ENCODE data around the gene ONECUT2.
"Not testable (repeated sequence)": the region's sequence is repeated elsewhere in the genome, so short reads cannot be mapped to it uniquely, and the experiment has no call there.

The ONECUT2 gene

DNA sequence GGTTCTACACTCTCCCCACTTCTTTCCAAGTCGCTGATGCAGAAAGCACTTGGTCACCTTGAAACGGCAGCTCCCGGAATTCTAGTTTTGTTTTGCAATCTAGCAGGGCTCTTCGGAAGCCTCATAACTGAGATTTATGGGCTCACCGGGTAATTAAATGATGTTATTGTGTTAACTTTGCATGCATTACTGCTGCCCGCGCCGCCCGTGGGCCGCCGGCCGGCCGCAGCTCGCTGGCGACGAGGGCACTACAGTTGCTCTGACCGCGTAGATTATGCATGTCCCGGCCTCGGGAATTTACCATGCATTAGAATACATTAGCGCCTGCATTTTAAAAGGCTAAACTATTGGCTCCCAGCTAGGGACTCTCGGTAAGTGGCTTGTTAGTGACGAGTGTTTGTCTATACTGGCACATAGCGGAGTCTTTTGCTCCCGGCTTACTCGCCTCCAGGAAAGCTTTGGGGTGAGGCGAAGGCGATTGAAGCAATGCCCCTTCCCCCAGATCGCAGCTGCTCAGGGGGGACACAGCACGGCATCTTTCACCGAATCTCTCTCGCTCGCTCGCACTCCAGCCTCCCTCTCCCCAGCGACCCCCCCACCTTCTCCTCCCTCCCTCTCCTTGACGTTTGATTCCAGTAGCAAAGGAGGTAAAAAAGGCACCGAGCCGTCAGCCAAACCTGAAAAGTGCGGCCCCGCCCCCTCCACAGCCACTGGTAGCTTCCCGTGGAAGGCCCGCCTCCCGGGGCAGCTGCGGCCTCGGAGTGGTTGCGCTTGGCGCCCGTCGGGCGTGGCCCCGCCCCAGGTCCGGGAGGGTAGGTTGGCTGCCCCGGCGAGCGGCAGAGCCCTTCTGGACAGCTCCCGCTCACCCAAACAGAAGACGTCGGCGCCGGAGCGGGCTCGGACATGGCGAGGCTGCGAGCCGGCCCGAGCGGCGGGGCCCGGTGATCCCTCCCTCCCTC, at the start of gene ONECUT2:
Gene ONECUT2 (plus strand): TSS at position 839 of the 959 bp plus-strand sequence. CDS start 343 bp downstream, outside the sequence.
- DNase-seq (ENCODE audit: low read depth, low spot score) = peak; percentile 97

DNA sequence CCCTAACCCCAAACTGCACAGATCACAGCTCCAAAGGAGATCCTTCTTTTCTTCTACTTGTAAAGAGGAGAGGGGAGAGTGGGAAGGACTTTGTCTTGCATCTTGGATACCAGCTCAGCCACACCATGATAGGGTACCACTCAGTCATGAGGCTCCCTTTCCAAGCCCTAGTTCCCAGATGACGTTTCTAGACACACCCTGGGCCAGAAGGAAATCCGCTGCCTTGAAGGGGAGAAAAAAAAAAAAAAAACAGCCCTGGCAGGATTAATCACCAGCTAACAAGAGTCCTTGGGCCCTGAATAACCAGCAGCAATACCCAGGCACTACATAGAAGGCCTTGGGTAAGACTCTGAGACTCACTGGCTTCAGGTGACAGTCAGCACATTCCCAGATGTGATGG, 45.9 kb upstream of the ONECUT2 start:
- DNase-seq (ENCODE audit: low read depth, low spot score) = no peak

DNA sequence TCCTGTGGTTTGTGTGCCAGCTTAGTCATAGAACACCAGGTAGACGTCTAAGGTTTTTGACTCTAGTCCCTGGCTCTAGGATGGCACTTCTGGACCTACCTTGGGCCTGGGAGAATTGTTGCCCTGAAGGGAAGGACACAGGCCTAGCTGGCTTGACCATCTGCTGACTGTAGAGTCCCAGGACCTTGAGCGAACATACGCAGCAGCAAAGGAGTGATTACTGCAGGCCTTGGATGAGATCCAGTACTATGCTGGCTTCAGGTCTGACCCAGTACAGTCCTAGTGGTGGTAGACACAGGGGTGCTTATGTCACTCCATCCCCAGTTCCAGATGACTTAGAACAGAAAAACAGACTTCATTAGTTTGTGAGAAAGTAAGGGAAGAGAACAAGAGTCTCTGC, 45.1 kb upstream of the ONECUT2 start:
- DNase-seq (ENCODE audit: low read depth, low spot score) = no peak

DNA sequence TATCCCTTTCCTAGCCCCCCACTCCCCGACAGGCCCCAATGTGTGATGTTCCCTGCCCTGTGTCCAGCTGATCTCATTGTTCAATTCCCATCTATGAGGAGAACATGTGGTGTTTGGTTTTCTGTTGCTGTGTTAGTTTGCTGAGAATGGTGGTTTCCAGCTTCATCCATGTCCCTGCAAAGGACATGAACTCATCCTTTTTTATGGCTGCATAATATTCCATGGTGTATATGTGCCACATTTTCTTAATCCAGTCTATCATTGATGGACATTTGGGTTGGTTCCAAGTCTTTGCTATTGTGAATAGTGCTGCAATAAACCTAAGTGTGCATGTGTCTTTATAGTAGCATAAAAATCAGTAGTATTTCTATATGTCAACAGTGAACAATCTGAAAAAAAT, 40.4 kb upstream of the ONECUT2 start:
- not testable (repeated sequence) for DNase-seq (ENCODE audit: low read depth, low spot score)

DNA sequence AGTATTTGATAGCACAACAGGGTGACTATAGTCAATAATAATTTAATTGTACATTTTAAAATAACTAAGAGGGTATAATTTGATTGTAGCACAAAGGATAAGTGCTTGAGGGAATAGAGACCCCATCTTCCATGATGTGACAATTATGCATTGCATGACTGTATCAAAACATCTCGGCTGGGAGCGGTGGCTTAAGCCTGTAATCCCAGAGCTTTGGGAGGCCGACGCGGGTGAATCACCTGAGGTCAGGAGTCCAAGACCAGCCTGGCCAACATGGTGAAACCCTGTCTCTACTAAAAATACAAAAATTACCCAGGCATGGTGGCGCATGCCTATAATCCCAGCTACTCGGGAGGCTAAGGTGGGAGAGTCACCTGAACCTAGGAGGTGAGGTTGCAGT, 38.3 kb upstream of the ONECUT2 start:
- DNase-seq (ENCODE audit: low read depth, low spot score) = not testable (repeated sequence)

DNA sequence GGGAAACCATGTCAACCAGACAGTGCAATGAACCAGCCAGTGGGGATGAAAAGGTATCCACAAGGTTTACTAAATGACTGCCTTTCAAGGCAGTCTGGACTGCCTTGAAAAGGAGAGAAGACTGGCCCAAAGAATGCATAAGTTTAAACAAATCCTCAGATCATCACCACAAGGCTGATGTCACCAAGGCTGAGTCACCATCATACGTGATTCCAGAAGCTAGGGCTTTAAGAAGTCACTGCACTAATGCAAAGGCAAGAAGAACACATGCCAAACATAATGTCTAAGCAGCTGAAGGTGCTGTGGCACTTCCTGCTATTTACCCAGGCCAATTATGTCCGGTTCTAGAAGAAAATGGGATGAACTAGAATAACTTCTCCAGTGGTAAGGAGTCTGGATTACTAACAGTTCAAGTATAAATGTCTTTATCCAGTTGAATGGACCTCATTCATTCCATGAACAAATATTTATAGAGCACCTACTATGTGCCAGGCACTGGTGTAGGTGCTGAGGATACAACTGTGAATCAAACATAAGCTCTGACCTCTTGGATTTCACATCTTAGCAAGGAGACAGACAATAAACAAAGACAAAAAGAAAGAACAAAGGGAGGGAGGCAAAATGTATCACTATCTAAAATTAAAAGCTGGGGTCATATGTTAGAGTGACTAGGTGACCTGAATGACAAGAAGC, 37.6 kb upstream of the ONECUT2 start:
- no peak for DNase-seq (ENCODE audit: low read depth, low spot score)

DNA sequence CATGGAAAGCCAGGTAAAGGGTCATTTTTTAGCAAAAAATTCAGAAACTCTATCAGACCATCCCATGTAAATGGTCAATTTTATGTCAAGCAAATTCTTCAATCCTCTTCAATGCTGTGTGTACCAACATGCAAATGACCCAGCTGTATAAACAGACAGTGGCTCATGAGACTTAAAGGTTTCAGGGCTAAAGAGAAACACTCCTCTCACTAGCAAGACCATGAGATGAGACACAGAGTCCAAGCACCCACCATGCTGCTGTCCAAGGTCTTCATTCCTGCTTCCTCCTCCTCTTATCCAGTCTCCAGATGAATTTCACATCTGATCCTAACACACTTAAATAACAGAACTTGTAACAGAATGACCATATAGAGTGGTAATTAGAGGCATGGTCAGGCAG, 30.8 kb upstream of the ONECUT2 start:
- no peak for DNase-seq (ENCODE audit: low read depth, low spot score)

DNA sequence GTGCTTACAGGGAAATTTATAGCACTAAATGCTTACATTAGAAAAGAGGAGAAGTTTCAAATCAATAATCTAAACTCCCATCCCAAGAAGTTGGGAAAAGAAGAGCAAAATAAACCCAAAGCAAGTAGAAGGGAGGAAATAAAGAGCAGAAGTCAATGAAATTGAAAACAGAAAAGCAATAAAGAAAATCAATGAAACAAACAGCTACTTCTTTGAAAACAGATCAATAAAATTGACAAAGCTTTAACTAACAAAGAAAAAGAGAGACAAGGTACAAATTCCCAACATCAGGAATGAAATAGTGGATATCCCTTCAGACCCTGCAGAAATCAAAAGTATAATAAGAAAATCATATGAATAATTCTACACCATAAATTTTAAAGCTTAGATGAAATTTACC, 25.5 kb upstream of the ONECUT2 start:
- no peak for DNase-seq (ENCODE audit: low read depth, low spot score)

DNA sequence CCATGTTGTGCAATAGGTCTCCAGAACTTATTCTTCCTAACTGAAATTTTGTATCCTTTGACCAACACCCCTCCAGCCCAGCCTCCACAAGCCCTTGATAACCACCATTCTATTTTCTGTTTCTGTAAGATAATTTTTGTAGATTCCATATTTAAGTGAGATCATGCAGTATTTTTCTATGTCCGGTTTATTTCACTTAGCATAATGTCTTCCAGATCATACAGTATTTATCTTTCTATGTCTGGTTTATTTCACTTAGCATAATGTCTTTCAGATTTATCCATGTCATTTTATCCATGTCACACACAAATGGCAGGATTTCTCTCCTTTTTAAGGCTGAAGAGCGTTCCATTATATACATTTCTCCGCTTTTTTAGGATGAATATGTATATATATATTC, 24.4 kb upstream of the ONECUT2 start:
- no peak for DNase-seq (ENCODE audit: low read depth, low spot score)

DNA sequence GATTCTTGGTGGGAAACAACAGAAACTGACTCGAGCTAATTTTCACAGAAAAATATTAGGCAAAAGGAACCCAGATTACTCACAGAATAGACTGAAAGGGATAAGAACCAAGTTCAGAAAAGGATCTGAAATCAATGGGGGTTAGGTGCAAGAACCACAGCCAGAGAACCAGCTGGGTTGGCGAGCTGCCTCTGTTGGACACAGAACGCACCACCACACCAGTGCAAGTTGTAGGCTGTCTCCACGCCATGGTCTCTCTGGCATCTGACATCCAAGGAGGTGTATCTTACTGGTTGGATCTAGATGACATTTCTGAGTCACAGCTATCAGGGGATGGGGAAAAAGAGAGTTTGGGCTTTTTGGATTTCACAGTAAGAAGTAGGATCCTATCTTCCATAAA, 18.6 kb upstream of the ONECUT2 start:
- no peak for DNase-seq (ENCODE audit: low read depth, low spot score)

DNA sequence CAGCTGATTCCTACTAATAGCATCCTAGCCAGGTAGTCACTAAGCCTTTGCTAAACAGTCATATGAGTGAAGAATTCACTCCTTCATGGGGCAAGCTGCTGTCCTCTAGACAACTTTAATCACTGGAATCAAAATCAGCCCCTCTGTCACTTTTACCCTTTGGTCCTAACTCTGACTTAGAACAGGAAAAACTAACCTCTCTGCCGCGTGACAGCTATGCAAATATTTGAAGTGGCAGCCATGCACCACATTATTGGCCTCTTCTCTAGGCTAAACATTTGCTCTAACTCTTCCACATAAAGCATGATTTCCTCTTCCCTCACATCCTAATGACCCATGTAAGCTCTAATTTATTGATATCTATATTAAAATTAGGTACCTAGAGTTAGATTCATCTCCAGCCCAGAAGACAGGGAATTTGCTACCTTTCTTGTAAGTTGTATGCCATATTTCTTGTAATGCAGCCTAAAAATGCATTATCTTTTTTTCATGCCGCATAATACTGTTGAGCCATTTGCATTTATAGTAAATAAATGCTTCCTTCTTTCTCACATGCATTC, 12.8 kb upstream of the ONECUT2 start:
- no peak for DNase-seq (ENCODE audit: low read depth, low spot score)

DNA sequence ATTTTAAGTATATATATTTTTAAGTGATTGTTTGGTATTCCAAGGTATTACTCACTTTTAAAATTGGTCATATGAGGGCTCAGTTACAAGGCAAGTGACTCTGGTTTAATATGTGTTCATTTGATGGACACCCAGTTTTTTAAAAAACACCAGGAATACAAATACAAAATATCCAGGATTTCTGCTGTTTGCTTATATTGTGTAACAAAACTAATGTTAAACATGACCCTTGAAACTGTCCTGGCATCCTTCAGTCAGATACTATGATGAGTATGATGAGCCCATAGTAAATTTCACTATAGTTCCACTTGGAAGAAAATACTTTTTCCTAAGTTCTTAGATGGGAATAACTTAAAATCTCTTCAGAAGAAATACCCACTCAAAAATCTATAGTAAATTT, 11.4 kb upstream of the ONECUT2 start:
- DNase-seq (ENCODE audit: low read depth, low spot score) = no peak

DNA sequence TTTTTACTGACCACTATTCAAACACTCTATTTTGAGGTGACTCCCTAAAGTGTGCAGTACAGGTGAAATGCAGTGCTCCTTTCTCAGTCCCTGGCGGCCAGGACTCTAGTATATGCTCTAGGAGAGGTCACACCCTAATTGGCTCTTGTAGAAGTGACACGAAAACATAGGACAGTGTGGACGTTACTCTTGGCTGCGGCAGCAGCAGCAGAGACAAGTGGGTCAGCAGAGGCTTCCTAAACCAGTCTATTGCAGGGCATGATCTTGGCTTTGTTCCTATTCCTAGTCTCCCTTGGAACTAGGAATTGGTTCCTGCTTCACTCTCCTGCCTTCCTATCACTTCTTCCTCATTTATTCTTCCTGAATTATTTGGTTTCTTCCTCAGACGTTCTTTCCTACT, 10.1 kb upstream of the ONECUT2 start:
- DNase-seq (ENCODE audit: low read depth, low spot score) = no peak

DNA sequence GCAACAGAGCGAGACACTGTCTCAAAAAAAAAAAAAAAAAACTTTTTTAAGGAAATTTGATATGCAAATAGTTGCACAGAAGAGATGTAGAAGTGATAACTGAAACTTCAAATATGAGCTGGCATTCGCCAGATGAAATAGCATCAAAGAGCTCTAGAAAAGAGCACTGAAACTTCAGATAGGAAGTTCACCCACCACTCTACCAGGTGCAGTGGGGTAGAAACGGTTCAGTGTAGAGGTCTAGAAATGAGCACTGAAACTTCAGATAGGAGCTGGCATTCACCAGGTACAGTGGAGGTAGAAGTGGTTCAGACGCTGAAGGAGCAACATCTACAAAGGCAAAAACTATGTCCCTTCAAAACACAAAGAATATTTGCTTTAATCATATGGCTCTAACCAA, 9.0 kb upstream of the ONECUT2 start:
- DNase-seq (ENCODE audit: low read depth, low spot score) = no peak

DNA sequence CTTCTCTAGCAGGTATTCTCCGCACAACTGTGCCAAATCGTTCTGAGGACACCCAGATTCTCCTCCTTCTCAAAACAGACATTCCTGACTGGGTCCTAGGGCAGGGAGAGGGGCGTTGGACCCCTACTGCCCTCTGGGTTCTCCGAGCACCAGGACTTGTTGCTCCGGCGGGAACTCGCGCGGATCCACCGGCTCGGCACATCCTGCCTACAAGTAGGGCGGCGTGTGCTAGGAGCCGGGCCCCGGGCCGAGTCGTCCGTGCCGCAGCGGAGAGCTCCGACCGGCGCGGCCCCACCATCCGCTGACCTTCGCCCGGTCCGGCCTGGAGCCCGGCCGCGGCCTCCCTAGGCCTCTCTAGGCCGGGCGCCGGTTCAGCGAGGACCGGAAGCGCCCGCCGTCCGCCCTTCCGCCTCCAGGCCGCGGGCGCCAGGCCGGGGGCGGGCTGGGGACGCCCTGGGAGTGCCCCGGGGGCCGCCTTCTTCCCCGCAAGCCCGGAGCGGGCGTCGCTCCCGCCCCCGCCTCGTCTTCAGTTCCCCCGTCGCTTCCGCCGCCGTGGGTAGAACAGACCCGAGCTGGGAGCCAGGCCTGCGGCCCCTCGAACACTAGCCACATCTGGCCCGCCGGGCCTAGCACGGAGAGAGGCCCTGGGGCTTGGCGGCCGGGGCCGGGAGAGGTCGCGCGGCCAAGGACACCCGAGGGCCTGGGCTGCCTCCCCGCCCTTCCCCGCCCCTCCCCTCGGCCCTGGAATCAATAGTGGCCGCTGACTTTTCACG, 7.6 kb upstream of the ONECUT2 start:
- DNase-seq (ENCODE audit: low read depth, low spot score) = no peak

DNA sequence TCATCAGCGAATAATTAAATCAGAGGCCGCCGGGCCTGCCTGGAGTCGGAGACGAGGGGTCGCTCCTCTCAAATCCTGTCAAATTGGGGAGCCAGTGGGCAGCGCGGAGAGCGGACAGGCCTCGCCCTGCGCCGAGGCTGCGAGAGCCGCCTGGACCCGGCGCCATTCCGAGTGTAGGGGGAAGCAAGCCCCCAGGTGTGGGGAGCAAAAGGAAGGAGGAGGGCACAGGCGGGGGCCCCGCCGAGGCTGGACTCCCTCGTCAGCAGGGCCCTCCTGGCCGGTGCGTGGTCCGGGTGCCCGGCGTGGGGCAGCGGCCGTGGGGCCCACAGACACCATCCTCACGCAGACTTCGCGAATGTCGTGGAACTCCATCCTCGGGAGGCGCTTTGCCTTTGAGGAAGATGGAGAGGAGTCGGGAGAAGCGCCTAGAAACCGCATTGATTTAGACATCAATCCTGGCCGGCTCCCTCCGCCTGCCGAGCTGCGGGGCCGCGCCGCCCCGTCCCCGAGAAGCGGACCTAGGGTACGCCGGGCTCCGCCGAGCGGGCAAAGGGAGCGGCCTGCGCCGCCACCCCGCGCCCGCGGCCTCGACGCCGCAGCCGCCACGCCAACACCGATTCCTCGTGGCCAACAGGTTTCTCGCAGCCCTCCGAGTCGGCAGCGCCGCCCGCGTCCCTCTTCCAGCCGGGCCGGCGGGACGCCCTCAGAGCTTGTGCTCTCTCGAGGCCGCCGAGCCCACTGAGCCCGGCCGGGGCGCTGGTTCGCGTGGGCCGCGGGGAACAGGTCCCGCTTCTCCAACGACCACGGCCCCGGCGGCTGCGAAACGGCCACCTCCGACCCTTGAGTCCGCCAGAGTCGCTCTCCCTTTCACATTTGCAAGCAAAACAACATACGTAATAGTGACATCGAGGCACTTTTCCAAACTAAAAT, 6.7 kb upstream of the ONECUT2 start:
- no peak for DNase-seq (ENCODE audit: low read depth, low spot score)

DNA sequence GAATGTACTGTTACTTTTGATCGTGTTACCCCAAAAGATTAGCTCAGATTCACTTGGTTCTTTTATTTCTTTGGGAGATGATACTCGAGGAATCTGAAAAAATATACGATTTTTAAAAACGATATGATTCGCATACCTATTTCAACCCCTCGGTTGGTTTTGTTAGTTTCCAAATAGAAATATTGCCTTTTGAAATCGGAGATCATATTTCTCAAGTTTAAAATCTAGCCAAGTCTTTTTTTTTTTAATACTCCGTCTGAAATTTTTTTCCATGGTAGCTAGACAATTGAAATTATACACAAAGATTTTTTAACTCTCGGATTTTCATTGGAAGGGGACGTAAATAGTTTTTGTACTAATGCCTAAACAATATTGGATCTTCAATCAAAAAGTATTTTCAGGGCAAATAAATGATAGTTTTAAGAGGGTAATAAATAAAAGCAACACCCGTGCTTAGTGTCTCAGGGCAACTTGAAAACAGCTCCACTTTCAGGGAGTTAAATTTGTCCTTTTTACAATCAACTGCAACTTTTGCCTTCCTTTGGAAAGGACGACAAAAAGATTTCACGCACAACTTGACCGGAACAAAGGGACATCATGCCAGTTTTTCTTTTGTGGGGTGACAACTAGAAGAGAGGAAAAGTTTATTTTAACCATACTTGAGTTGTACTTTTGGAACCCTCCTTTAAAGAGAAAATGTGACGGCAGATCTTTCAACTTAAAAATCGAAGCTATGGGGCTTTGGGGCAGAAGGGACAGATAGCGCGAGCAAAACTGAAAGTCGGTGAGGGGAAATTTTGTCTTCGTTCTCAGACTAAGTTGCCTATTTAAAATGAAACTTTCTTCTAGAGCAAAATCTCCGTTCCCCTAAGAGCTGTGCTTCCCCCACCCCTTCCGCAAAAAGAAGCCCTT, 5.8 kb upstream of the ONECUT2 start:
- no peak for DNase-seq (ENCODE audit: low read depth, low spot score)

DNA sequence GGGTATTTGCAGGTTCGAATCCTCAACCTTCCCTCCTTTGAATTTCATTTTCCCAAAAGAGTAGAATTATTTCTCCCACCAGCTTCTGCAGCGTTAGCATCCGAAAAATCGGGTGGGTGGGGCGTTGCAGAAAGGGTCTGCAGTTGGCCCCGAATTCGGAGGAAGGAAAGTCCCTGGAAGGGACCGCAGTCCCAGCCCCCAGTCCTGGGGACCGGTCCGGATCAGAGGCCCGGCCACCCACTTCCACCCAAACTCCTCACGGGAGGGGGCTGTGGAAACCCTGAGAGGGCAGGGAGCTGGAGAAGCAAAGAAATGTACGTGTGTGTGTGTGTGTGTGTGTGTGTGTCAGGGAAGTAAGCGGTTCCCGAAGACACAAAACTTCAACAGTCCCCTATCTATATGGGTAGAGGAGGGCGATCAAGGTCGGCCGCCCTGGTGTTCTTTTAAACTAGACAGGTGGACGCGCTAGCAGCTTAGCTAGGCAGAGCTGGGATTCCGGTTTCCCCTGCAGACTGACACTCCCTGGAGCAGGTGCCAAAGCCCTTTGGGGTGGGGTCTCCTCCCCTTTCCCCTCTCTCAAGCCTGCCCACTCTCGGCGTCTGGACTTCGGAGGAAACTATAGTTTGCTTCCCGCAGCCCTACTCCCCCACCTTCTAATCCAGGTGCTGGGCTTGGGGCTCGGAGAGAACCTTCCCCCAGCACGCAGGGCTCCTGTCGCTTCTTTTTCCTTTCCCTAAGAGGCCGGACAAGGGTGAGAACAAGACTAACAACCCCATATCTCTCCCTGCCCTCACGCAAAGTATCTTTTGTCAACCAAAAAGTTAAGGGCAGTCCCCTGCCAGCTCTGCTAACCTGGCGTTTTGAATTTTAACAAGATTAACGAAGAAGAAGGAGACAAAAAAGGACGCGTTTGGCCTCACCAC, 4.8 kb upstream of the ONECUT2 start:
- DNase-seq (ENCODE audit: low read depth, low spot score) = no peak

DNA sequence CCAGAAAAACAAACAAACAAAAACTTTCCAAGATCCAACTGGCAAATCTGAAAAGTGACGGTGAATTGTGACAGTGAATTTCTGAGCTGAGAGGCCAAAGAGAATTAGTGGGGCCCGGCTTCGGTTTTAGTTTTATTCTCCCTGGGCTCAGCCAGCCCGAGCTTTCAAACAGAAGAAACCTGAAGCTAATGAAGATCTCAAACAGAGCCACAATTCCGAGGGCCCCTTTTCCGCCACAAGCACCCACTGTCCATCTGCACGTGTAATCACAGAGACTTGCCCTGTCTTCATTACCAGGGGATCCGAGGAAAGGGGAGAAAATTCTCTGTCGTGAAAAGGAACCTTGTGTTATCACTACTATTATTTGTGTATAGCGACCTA, 4.2 kb upstream of the ONECUT2 start:
- no peak for DNase-seq (ENCODE audit: low read depth, low spot score)
